OCI-LY3 (cell line): Measurements from ENCODE around the gene RASGRF2.

Source experiments
- H2AFZ ChIP-seq: fragments of 200-600, 300-600 bp; shearing (Covaris generic); 2 replicates; pipeline ENCODE4 v1.6.0; 2014; ENCODE audit warnings: antibody characterized with exemption, low read depth, low read length
- H3K27ac ChIP-seq: fragments of 200-600, 300-600 bp; sonication (generic); 2 replicates; pipeline ENCODE4 v1.5.1; 2014; ENCODE audit warnings: mild to moderate bottlenecking, low read length, moderate library complexity, mixed read lengths
- H3K27me3 ChIP-seq: fragments of 200-600, 300-600 bp; sonication (generic); 2 replicates; pipeline ENCODE4 v1.6.1; 2014; ENCODE audit warnings: low read depth, low read length, mixed read lengths
- H3K36me3 ChIP-seq: fragments of 200-600, 300-600 bp; sonication (generic); replicated peaks from 2 replicates; pipeline ENCODE3; 2014; ENCODE audit warnings: low read depth, low read length, mixed read lengths
- H3K4me1 ChIP-seq: fragments of 300-600, 200-600 bp; sonication (generic); 2 replicates; pipeline ENCODE4 v1.6.1; 2014; ENCODE audit warnings: low read length, mixed read lengths
- H3K4me2 ChIP-seq: fragments of 200-600, 300-600 bp; sonication (generic); 2 replicates; pipeline ENCODE4 v1.6.1; 2014; ENCODE audit warnings: low read length, mixed read lengths
- H3K4me3 ChIP-seq: fragments of 300-600, 200-600 bp; sonication (generic); 2 replicates; pipeline ENCODE4 v1.5.1; 2014; ENCODE audit warnings: antibody characterized with exemption, mild to moderate bottlenecking, low read length, moderate library complexity
- H3K79me2 ChIP-seq: fragments of 300-600, 200-600 bp; shearing (Covaris generic); 2 replicates; pipeline ENCODE4 v1.6.1; 2014; ENCODE audit warnings: mild to moderate bottlenecking, low read length, mixed read lengths
- H3K9ac ChIP-seq: fragments of 300-600, 200-600 bp; shearing (Covaris generic); 2 replicates; pipeline ENCODE4 v1.6.0; 2014; ENCODE audit warnings: mild to moderate bottlenecking, low read length, moderate library complexity
- H3K9me3 ChIP-seq: fragments of 200-600, 300-600 bp; shearing (Covaris generic); 2 replicates; pipeline ENCODE4 v1.6.1; 2014; ENCODE audit warnings: low read length, mixed read lengths; ENCODE audit not compliant: insufficient read depth
- H4K20me1 ChIP-seq: fragments of 200-600, 300-600 bp; sonication (generic); 2 replicates; pipeline ENCODE4 v1.6.1; 2016; ENCODE audit warnings: low read length, mixed read lengths; ENCODE audit not compliant: insufficient read depth
- CTCF ChIP-seq: fragments of 200-600, 300-600 bp; sonication (generic); IDR thresholded peaks from 2 replicates; pipeline ENCODE4 v1.5.1; 2014; ENCODE audit warnings: antibody characterized with exemption, low read length, low read depth
- EZH2phosphoT487 ChIP-seq: fragments of 200-600 bp; shearing (Covaris generic); IDR thresholded peaks from 2 replicates; pipeline ENCODE4 v1.6.1; 2018; ENCODE audit warnings: antibody characterized with exemption, mixed run types, low read depth

RASGRF2 gene

GRCh38 chr5:81003811-81004386 lies 43.7 kb downstream of the RASGRF2 start:
- H3K4me3 ChIP-seq, result no peak overlapping the region
- no peak overlapping the region for H3K4me2 ChIP-seq

DNA sequence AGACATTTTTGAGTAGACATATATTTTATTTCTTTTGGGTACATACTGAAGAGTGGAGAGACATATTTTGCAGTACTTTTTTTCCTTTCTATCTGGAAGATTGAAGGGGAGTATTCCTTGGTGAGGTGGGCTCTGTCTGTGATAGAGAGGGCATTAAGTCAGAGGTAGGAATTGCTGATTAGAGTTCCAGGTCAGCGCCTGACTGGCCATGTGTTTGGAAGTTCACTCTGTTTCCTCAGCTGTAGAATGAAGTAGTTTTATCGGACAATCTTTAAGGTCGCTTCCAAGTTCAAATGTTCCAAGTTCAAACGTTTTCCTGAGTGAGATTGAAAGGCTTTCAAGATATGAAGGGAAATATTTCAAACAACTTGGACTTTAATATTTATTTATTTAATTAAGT lies 45.5 kb downstream of the RASGRF2 start:
- no peaks in the 10 kb centered on the region for H3K27me3 ChIP-seq
- no peak overlapping the region for H3K4me3 ChIP-seq
- TF ChIP-seq EZH2phosphoT487, result no peak
- TF ChIP-seq CTCF, result no peak
- peaks cover 3% of the 10 kb centered on the region; the same call in 1 of the 2 replicates for H3K4me1 ChIP-seq
- no peak overlapping the region for H2AFZ ChIP-seq
- no peaks in the 10 kb centered on the region for H3K79me2 ChIP-seq
- H3K27ac ChIP-seq, result no peak overlapping the region
- H4K20me1 ChIP-seq, result no peaks in the 10 kb centered on the region
- H3K36me3 ChIP-seq, result no peaks in the 10 kb centered on the region
- H3K4me2 ChIP-seq, result no peak overlapping the region
- H3K9ac ChIP-seq, result no peak overlapping the region
- no peaks in the 10 kb centered on the region for H3K9me3 ChIP-seq

More at GRCh38 chr5:81003811-81004386, 43.7 kb downstream of the RASGRF2 start:
- TF ChIP-seq EZH2phosphoT487, result no peak
- no peak for TF ChIP-seq CTCF
- Histone ChIP-seq H3K79me2 (no peaks in the 10 kb centered on the region), H3K27me3 (no peaks in the 10 kb centered on the region), H3K36me3 (no peaks in the 10 kb centered on the region), H3K9ac (no peak overlapping the region), H2AFZ (no peak overlapping the region), H4K20me1 (no peaks in the 10 kb centered on the region), H3K4me1 (peaks cover 3% of the 10 kb centered on the region; the same call in 1 of the 2 replicates), H3K9me3 (no peaks in the 10 kb centered on the region), H3K27ac (no peak overlapping the region)

DNA sequence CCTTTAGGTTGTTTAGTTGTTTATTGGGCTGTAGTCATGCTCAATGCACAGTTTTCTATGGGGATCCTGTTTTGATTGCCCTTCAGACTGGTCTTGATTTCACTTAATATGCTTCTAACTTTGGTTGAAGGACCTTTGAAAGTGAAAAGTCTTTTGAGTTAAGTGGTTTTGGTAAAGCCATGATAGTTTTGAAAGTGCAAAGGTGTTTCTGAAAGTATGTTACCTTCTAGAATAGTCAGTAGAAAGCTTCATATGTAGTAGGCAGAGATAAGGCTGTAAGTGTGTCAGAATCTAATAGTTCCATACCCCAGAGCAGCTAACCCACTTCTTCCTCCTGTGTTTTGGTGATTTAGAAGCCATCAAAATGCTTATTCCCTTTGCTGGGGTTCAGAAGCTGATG lies 46.1 kb downstream of the RASGRF2 start:
- no peak overlapping the region for H2AFZ ChIP-seq
- H3K4me3 ChIP-seq, result no peak overlapping the region
- H3K4me2 ChIP-seq, result no peak overlapping the region
- no peak overlapping the region for H3K27ac ChIP-seq
- H3K9ac ChIP-seq, result no peak overlapping the region
- H3K79me2 ChIP-seq, result no peaks in the 10 kb centered on the region
- no peaks in the 10 kb centered on the region for H4K20me1 ChIP-seq
- no peaks in the 10 kb centered on the region for H3K36me3 ChIP-seq
- no peaks in the 10 kb centered on the region for H3K9me3 ChIP-seq
- no peak for TF ChIP-seq EZH2phosphoT487
- TF ChIP-seq CTCF, result no peak
- H3K27me3 ChIP-seq, result no peaks in the 10 kb centered on the region
- H3K4me1 ChIP-seq, result peaks cover 3% of the 10 kb centered on the region; the same call in 1 of the 2 replicates

- Histone ChIP-seq H3K4me1 (peaks cover 3% of the 10 kb centered on the region; the same call in 1 of the 2 replicates), H3K9ac (no peak overlapping the region), H3K36me3 (no peaks in the 10 kb centered on the region), H4K20me1 (no peaks in the 10 kb centered on the region), H3K4me2 (no peak overlapping the region), H3K4me3 (no peak overlapping the region), H3K79me2 (no peaks in the 10 kb centered on the region), H2AFZ (no peak overlapping the region), H3K27me3 (no peaks in the 10 kb centered on the region), H3K9me3 (no peaks in the 10 kb centered on the region), H3K27ac (no peak overlapping the region)
- TF ChIP-seq EZH2phosphoT487 (no peak), CTCF (no peak)
Measured at GRCh38 chr5:81006947-81007636, 46.9 kb downstream of the RASGRF2 start.
